Calu3 (cell line): ENCODE measurements around the gene CETN1. TPM values are rescaled to one million over a fixed set of nuclear protein-coding genes. Genes with fewer than 3 reads are reported as not detected.

Experiments
- BruUV-seq: library from RNA; stranded (reverse); fragments of 400-500 nt; replicated peaks from 2 replicates; lab custom pipeline; 2021; lab: Mats Ljungman, UMichigan
- CTCF ChIA-PET: fragments of 300-600 bp; sonication (Branson Sonifier 250); formaldehyde crosslinking; loops from one replicate; lab custom pipeline; 2022; ENCODE audit warnings: antibody characterized with exemption; lab: Charles Lee
- DNase-seq: peaks from one replicate; pipeline ENCODE4 v3.0.0; 2022
- H3K27ac Mint-ChIP-seq: one replicate; pipeline ENCODE4 v1.8.0; 2022; ENCODE audit warnings: mixed read lengths; ENCODE audit not compliant: unreplicated experiment
- H3K27me3 Mint-ChIP-seq: one replicate; pipeline ENCODE4 v1.8.0; 2022; ENCODE audit warnings: mixed read lengths; ENCODE audit not compliant: unreplicated experiment
- H3K36me3 Mint-ChIP-seq: one replicate; pipeline ENCODE4 v1.8.0; 2022; ENCODE audit warnings: mild to moderate bottlenecking, moderate library complexity, mixed read lengths; ENCODE audit not compliant: insufficient read depth, unreplicated experiment
- H3K4me1 Mint-ChIP-seq: one replicate; pipeline ENCODE4 v1.8.0; 2022; ENCODE audit warnings: mild to moderate bottlenecking, low read depth, mixed read lengths; ENCODE audit not compliant: unreplicated experiment
- H3K4me3 Mint-ChIP-seq: one replicate; pipeline ENCODE4 v1.8.0; 2022; ENCODE audit warnings: mild to moderate bottlenecking, low read depth, moderate library complexity, mixed read lengths; ENCODE audit not compliant: unreplicated experiment
- H3K9me3 Mint-ChIP-seq: one replicate; pipeline ENCODE4 v1.8.0; 2022; ENCODE audit warnings: low read depth, mixed read lengths; ENCODE audit not compliant: unreplicated experiment
- CTCF ChIP-seq: fragments of 200-600 bp; IDR thresholded peaks from one replicate; pipeline ENCODE4 v1.8.0; 2022; ENCODE audit warnings: antibody characterized with exemption; ENCODE audit not compliant: unreplicated experiment
- intact Hi-C: fragments of 100-400 bp; cut with micrococcal nuclease; formaldehyde crosslinking; loops from one replicate; pipeline ENCODE4 v1.10.0; 2022; ENCODE audit not compliant: unreplicated experiment
- total RNA-seq: library from RNA; stranded (reverse); gene quantifications from 2 replicates; pipeline ENCODE4 v1.2.3, GENCODE V29; 2022

CETN1 gene
- total RNA-seq, 1 experiment from 2014 or later, result not detected

- no TSS peak for BruUV-seq
- Mint-ChIP-seq H3K4me1 (no peaks in the 10 kb centered on the region), H3K9me3 (no peaks in the 10 kb centered on the region), H3K27me3 (peaks cover 53% of the 10 kb centered on the region), H3K27ac (no peak overlapping the region), H3K4me3 (no peak overlapping the region), H3K36me3 (peaks cover 6% of the 10 kb centered on the region)
- CTCF ChIA-PET, result no interaction called here
- no peak for DNase-seq
- intact Hi-C loops, result no loop called here
- TF ChIP-seq CTCF, result no peak
Observed at GRCh38 chr18:577643-578375, 2.4 kb upstream of the CETN1 start.

- no TSS peak for BruUV-seq
- TF ChIP-seq CTCF, result no peak
- H3K36me3 Mint-ChIP-seq, result peaks cover 6% of the 10 kb centered on the region
- H3K4me1 Mint-ChIP-seq, result no peaks in the 10 kb centered on the region
- intact Hi-C loops, result no loop called here
- DNase-seq, result no peak
- CTCF ChIA-PET, result no interaction called here
- H3K27me3 Mint-ChIP-seq, result peaks cover 41% of the 10 kb centered on the region
- H3K4me3 Mint-ChIP-seq, result no peak overlapping the region
- no peaks in the 10 kb centered on the region for H3K9me3 Mint-ChIP-seq
- no peak overlapping the region for H3K27ac Mint-ChIP-seq
Observed at GRCh38 chr18:579238-579637, 942 bp upstream of the CETN1 start.

GRCh38 chr18:581096-581495 is 916 bp downstream of the CETN1 start:
- Mint-ChIP-seq H3K27ac (no peak overlapping the region), H3K4me1 (no peaks in the 10 kb centered on the region), H3K4me3 (no peak overlapping the region), H3K9me3 (no peaks in the 10 kb centered on the region), H3K27me3 (peaks cover 22% of the 10 kb centered on the region), H3K36me3 (peaks cover 6% of the 10 kb centered on the region)
- intact Hi-C loops, result no loop called here
- DNase-seq, result no peak
- no TSS peak for BruUV-seq
- CTCF ChIA-PET, result no interaction called here
- TF ChIP-seq CTCF, result no peak

- Mint-ChIP-seq H3K4me3 (no peak overlapping the region), H3K27me3 (peaks cover 12% of the 10 kb centered on the region), H3K9me3 (no peaks in the 10 kb centered on the region), H3K4me1 (no peaks in the 10 kb centered on the region), H3K27ac (no peak overlapping the region), H3K36me3 (peaks cover 6% of the 10 kb centered on the region)
- no TSS peak for BruUV-seq
- no peak for TF ChIP-seq CTCF
- CTCF ChIA-PET, result no interaction called here
- no peak for DNase-seq
- intact Hi-C loops, result no loop called here
Observed at GRCh38 chr18:582465-582864, 2.3 kb downstream of the CETN1 start.
